Caco-2 (cell line): ENCODE data around the gene INCA1. TPM values are rescaled to one million over a fixed set of nuclear protein-coding genes. Genes with fewer than 3 reads are reported as not detected.

Experiments
- BruUV-seq: library from RNA; stranded (reverse); fragments of 400-500 nt; replicated peaks from 2 replicates; lab custom pipeline; 2021; lab: Mats Ljungman, UMichigan
- CTCF ChIA-PET: fragments of 300-600 bp; sonication (Branson Sonifier 250); formaldehyde crosslinking; loops from one replicate; lab custom pipeline; 2022; ENCODE audit warnings: antibody characterized with exemption; lab: Charles Lee
- POLR2A ChIA-PET: fragments of 300-600 bp; sonication (Branson Sonifier 250); formaldehyde crosslinking; loops from one replicate; lab custom pipeline; 2022; ENCODE audit warnings: antibody characterized with exemption; lab: Charles Lee
- DNase-seq, 2 experiments: peaks; one replicate each; pipeline versions ENCODE4 v3.0.0 to v3.0.0-alpha.2; 2020 to 2022
- H3K27me3 ChIP-seq: replicated peaks from 2 replicates; pipeline ENCODE4 v1.6.0; 2011; ENCODE audit warnings: low read length; ENCODE audit not compliant: control insufficient read depth, insufficient read depth
- H3K36me3 ChIP-seq: 2 replicates; pipeline ENCODE4 v1.5.1; 2011; ENCODE audit warnings: low read length; ENCODE audit not compliant: control insufficient read depth, insufficient read depth
- H3K4me1 ChIP-seq: fragments of 250-450 bp; sonication (Bioruptor Pico); 2 replicates; pipeline ENCODE4 v1.5.1; 2020; ENCODE audit warnings: mild to moderate bottlenecking
- H3K4me3 ChIP-seq: 2 replicates; pipeline ENCODE4 v1.5.1; 2011; ENCODE audit warnings: low read depth, mild to moderate bottlenecking, control low read depth, low read length
- H3K9me3 ChIP-seq: fragments of 250-450 bp; sonication (Bioruptor Pico); 2 replicates; pipeline ENCODE4 v1.5.1; 2020; ENCODE audit warnings: mild to moderate bottlenecking, moderate library complexity
- H3K27ac Mint-ChIP-seq: one replicate; pipeline ENCODE4 v1.8.0; 2022; ENCODE audit warnings: mixed read lengths; ENCODE audit not compliant: unreplicated experiment
- H3K27me3 Mint-ChIP-seq: one replicate; pipeline ENCODE4 v1.8.0; 2022; ENCODE audit warnings: mixed read lengths; ENCODE audit not compliant: insufficient read depth, unreplicated experiment
- H3K36me3 Mint-ChIP-seq: one replicate; pipeline ENCODE4 v1.8.0; 2022; ENCODE audit warnings: mild to moderate bottlenecking, mixed read lengths; ENCODE audit not compliant: insufficient read depth, unreplicated experiment
- H3K4me1 Mint-ChIP-seq: one replicate; pipeline ENCODE4 v1.8.0; 2022; ENCODE audit warnings: low read depth, mixed read lengths; ENCODE audit not compliant: unreplicated experiment
- H3K4me3 Mint-ChIP-seq: one replicate; pipeline ENCODE4 v1.8.0; 2022; ENCODE audit warnings: mild to moderate bottlenecking, moderate library complexity, mixed read lengths; ENCODE audit not compliant: unreplicated experiment
- H3K9me3 Mint-ChIP-seq: one replicate; pipeline ENCODE4 v1.8.0; 2022; ENCODE audit warnings: mixed read lengths; ENCODE audit not compliant: unreplicated experiment
- intact Hi-C: fragments of 100-400 bp; cut with micrococcal nuclease; formaldehyde crosslinking; loops from one replicate; pipeline ENCODE4 v1.10.0; 2022; ENCODE audit not compliant: unreplicated experiment
- total RNA-seq: library from RNA; stranded (reverse); gene quantifications from 2 replicates; pipeline ENCODE4 v1.2.3, GENCODE V29; 2022
- TF ChIP-seq, protein P1 (sequence below), 2 experiments: fragments of 200-600 bp in 1 of 2; IDR thresholded peaks; 1 replicate in 1 of 2; 2 replicates in 1 of 2; pipeline versions ENCODE4 v1.5.1 to v1.8.0; 2011 to 2022; ENCODE audit warnings: antibody characterized with exemption in 1 of 2, control low read depth in 1 of 2, inconsistent platforms in 1 of 2, low read depth in 1 of 2, low read length in 1 of 2, mild to moderate bottlenecking in 1 of 2, moderate library complexity in 1 of 2; ENCODE audit not compliant: insufficient read depth in 1 of 2, severe bottlenecking in 1 of 2, unreplicated experiment in 1 of 2

Gene INCA1
- total RNA-seq, 1 experiment from 2014 or later, result 0.64 TPM

DNA sequence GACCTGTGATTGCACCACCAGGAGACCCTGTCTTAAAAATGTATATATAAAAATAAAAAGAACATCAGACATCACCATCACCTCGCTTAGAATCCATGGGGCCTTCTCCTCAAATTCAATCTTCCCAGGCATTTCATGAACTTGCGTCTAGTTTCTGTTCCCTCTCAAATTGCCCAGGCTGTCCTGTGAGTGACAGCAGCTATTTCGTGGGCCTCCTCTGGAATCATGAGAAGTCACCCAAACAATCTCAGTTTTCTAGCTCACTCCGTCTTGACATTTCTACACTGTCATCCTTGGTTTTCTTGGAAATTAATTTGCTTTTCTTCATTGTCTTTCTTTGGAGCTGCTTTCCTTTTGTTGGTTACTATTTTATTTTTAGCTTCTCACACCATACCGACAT lies 30.6 kb upstream of the INCA1 start:
- H3K4me1 ChIP-seq, result no peaks in the 10 kb centered on the region
- H3K27ac Mint-ChIP-seq, result no peak overlapping the region
- H3K4me1 Mint-ChIP-seq, result peaks cover 10% of the 10 kb centered on the region
- H3K9me3 Mint-ChIP-seq, result no peaks in the 10 kb centered on the region
- no peaks in the 10 kb centered on the region for H3K27me3 ChIP-seq
- BruUV-seq, result no TSS peak
- no peak overlapping the region for H3K4me3 Mint-ChIP-seq
- H3K36me3 ChIP-seq, result no peaks in the 10 kb centered on the region
- ChIA-PET CTCF (no interaction called here), POLR2A (no interaction called here)
- H3K27me3 Mint-ChIP-seq, result no peaks in the 10 kb centered on the region
- TF ChIP-seq, protein P1, sequence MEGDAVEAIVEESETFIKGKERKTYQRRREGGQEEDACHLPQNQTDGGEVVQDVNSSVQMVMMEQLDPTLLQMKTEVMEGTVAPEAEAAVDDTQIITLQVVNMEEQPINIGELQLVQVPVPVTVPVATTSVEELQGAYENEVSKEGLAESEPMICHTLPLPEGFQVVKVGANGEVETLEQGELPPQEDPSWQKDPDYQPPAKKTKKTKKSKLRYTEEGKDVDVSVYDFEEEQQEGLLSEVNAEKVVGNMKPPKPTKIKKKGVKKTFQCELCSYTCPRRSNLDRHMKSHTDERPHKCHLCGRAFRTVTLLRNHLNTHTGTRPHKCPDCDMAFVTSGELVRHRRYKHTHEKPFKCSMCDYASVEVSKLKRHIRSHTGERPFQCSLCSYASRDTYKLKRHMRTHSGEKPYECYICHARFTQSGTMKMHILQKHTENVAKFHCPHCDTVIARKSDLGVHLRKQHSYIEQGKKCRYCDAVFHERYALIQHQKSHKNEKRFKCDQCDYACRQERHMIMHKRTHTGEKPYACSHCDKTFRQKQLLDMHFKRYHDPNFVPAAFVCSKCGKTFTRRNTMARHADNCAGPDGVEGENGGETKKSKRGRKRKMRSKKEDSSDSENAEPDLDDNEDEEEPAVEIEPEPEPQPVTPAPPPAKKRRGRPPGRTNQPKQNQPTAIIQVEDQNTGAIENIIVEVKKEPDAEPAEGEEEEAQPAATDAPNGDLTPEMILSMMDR (IDR thresholded peaks at IDR 0.05; ENCODE audit: insufficient read depth in 1 of 2, low read depth in 1 of 2, low read length in 1 of 2, severe bottlenecking in 1 of 2, unreplicated experiment in 1 of 2), result no peak
- intact Hi-C loops, result no loop called here
- peaks cover 5% of the 10 kb centered on the region for H3K36me3 Mint-ChIP-seq
- no peaks in the 10 kb centered on the region for H3K9me3 ChIP-seq
- DNase-seq, result no peak
- no peak overlapping the region for H3K4me3 ChIP-seq

DNA sequence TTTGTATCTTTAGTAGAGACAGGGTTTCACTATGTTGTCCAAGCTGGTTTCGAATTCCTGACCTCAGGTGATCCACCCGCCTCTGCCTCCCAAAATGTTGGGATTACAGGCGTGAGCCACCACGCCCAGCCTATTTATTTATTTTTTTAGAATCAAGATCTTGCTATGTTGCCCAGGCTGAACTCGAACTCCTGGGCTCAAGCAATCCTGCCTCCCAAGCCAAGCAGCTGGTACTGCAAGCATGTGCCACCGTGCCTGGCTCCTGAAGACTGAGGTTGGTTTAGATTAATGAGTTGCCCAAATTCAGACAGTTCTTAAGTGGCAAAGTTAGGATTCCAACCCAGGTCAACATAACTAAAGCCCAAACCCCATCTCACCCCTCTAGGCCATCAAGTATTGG lies 30.0 kb upstream of the INCA1 start:
- H3K4me1 Mint-ChIP-seq, result peaks cover 10% of the 10 kb centered on the region
- no peaks in the 10 kb centered on the region for H3K9me3 Mint-ChIP-seq
- Histone ChIP-seq H3K27me3 (no peaks in the 10 kb centered on the region), H3K36me3 (no peaks in the 10 kb centered on the region), H3K9me3 (no peaks in the 10 kb centered on the region), H3K4me1 (no peaks in the 10 kb centered on the region), H3K4me3 (no peak overlapping the region)
- CTCF ChIA-PET, result no interaction called here
- TF ChIP-seq, protein P1 (IDR thresholded peaks at IDR 0.05; ENCODE audit: insufficient read depth in 1 of 2, low read depth in 1 of 2, low read length in 1 of 2, severe bottlenecking in 1 of 2, unreplicated experiment in 1 of 2), result no peak
- no peaks in the 10 kb centered on the region for H3K27me3 Mint-ChIP-seq
- H3K4me3 Mint-ChIP-seq, result no peak overlapping the region
- DNase-seq, result no peak
- POLR2A ChIA-PET, result no interaction called here
- intact Hi-C loops, result no loop called here
- H3K36me3 Mint-ChIP-seq, result peaks cover 8% of the 10 kb centered on the region
- BruUV-seq, result no TSS peak
- H3K27ac Mint-ChIP-seq, result no peak overlapping the region

DNA sequence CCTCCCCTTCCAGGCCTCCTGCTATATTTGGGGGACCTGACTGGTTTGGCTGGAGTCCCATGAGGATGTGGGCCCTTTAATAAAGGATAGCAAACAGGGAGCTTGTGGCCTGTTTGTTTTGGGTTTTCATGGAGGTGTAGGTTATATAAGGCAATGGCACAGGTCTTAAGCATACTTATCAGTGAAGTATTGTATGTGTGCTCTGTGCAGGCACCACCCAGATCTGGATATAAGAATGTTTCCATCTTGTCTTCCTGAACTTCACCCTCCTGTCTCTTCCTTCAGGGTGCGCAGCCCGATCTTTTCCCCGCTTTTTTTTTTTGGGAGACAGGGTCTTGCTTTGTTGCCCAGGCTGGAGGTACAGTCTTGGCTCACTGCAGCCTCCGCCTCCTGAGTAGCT lies 27.3 kb upstream of the INCA1 start:
- intact Hi-C loops, result no loop called here
- Histone ChIP-seq H3K27me3 (no peaks in the 10 kb centered on the region), H3K36me3 (no peaks in the 10 kb centered on the region), H3K4me1 (no peaks in the 10 kb centered on the region), H3K4me3 (no peak overlapping the region), H3K9me3 (no peaks in the 10 kb centered on the region)
- Mint-ChIP-seq H3K27me3 (no peaks in the 10 kb centered on the region), H3K4me3 (no peak overlapping the region), H3K27ac (no peak overlapping the region), H3K36me3 (peaks cover 31% of the 10 kb centered on the region), H3K9me3 (no peaks in the 10 kb centered on the region), H3K4me1 (peaks cover 10% of the 10 kb centered on the region)
- TF ChIP-seq, protein P1 (IDR thresholded peaks at IDR 0.05; ENCODE audit: insufficient read depth in 1 of 2, low read depth in 1 of 2, low read length in 1 of 2, severe bottlenecking in 1 of 2, unreplicated experiment in 1 of 2), result no peak
- DNase-seq, result no peak
- BruUV-seq, result no TSS peak
- ChIA-PET POLR2A (no interaction called here), CTCF (no interaction called here)
